GM12878 (cell line): ENCODE data around the gene IKBIP. TPM values are rescaled to one million over a fixed set of nuclear protein-coding genes. Genes with fewer than 3 reads are reported as not detected.

Experiments
- ATAC-seq: fragments of 200-7000 bp; cut with Tn5 transposase; 3 replicates; pipeline ENCODE4 v1.9.1; 2020; ENCODE audit warnings: mild to moderate bottlenecking, moderate library complexity
- BruUV-seq: library from RNA; stranded (reverse); fragments of 400-500 nt; replicated peaks from 2 replicates; lab custom pipeline; 2021; lab: Mats Ljungman, UMichigan
- CTCF ChIA-PET: fragments of 300-600 bp; sonication (Branson Sonifier 250); formaldehyde crosslinking; extraction: SDS; loops from one replicate; lab custom pipeline; 2021; ENCODE audit warnings: inconsistent platforms; lab: Yijun Ruan, JAX
- POLR2A ChIA-PET: fragments of 350-600 bp; formaldehyde crosslinking; extraction: SDS; loops from one replicate; lab custom pipeline; 2021; ENCODE audit warnings: inconsistent platforms; lab: Charles Lee
- RAD21 ChIA-PET: fragments of 300-600 bp; sonication (Branson Sonifier 250); formaldehyde crosslinking; loops from one replicate; lab custom pipeline; 2023; ENCODE audit warnings: antibody characterized with exemption; ENCODE audit not compliant: unreplicated experiment; lab: Charles Lee
- SMC1A ChIA-PET: fragments of 300-600 bp; sonication (Branson Sonifier 250); formaldehyde crosslinking; loops from one replicate; lab custom pipeline; 2023; ENCODE audit not compliant: unreplicated experiment, uncharacterized antibody; lab: Charles Lee
- DNase-seq: peaks from one replicate; pipeline ENCODE4 v3.0.0-alpha.2; 2011; ENCODE audit warnings: low read depth, low spot score
- FAIRE-seq: peaks from 3 replicates; lab custom pipeline; 2011; peaks lifted over from hg19 to GRCh38; lab: Jason Lieb, UNC
- H2AFZ ChIP-seq: 2 replicates; pipeline ENCODE4 v1.6.0; 2011; ENCODE audit warnings: low read depth, low read length, control low read depth; ENCODE audit not compliant: control insufficient read depth
- H3K27ac ChIP-seq: 2 replicates; pipeline ENCODE4 v1.5.1; 2011; ENCODE audit warnings: control low read depth; ENCODE audit not compliant: control insufficient read depth, insufficient read depth
- H3K27me3 ChIP-seq, 2 experiments: replicated peaks in 1 of 2; 2 replicates each; pipeline versions ENCODE4 v1.6.0 to v1.6.1; 2011; ENCODE audit warnings: low read length in 1 of 2; ENCODE audit not compliant: control insufficient read depth in 2 of 2, insufficient read depth in 2 of 2
- H3K36me3 ChIP-seq, 2 experiments: 2 replicates each; pipeline ENCODE4 v1.5.1; 2011; ENCODE audit warnings: low read length in 1 of 2; ENCODE audit not compliant: control insufficient read depth in 2 of 2, insufficient read depth in 2 of 2
- H3K4me1 ChIP-seq: 2 replicates; pipeline ENCODE4 v1.6.1; 2011; ENCODE audit warnings: mild to moderate bottlenecking, low read length, moderate library complexity, mixed read lengths; ENCODE audit not compliant: control insufficient read depth, insufficient read depth
- H3K4me2 ChIP-seq: 2 replicates; pipeline ENCODE4 v1.6.0; 2011; ENCODE audit warnings: control low read depth; ENCODE audit not compliant: control insufficient read depth, insufficient read depth
- H3K4me3 ChIP-seq: fragments of 200-600 bp; sonication (generic); 2 replicates; pipeline ENCODE4 v1.5.1; 2016
- H3K79me2 ChIP-seq: 2 replicates; pipeline ENCODE4 v1.6.0; 2011; ENCODE audit warnings: low read length; ENCODE audit not compliant: control insufficient read depth, insufficient read depth
- H3K9ac ChIP-seq: 2 replicates; pipeline ENCODE4 v1.8.0; 2011; ENCODE audit warnings: low read length, control low read depth, mixed read lengths; ENCODE audit not compliant: control insufficient read depth, insufficient read depth
- H3K9me3 ChIP-seq: replicated peaks from 3 replicates; pipeline ENCODE4 v1.5.1; 2011; ENCODE audit warnings: mild to moderate bottlenecking, low read length; ENCODE audit not compliant: control insufficient read depth, insufficient read depth
- H4K20me1 ChIP-seq: 2 replicates; pipeline ENCODE4 v1.6.0; 2011; ENCODE audit not compliant: control insufficient read depth, insufficient read depth
- BCL11A ChIP-seq: IDR thresholded peaks from 2 replicates; pipeline ENCODE4 v1.6.1; 2011; ENCODE audit warnings: low read depth, low read length
- CHD2 ChIP-seq: IDR thresholded peaks from 2 replicates; pipeline ENCODE4 v1.6.1; 2011; ENCODE audit warnings: low read depth, low read length, improper control_type of control experiment, borderline replicate concordance
- GABPA ChIP-seq: IDR thresholded peaks from 2 replicates; pipeline ENCODE4 v1.6.1; 2014; ENCODE audit warnings: antibody characterized with exemption, low read depth, mild to moderate bottlenecking, inconsistent platforms
- PKNOX1 ChIP-seq: fragments of 450-650 bp; IDR thresholded peaks from 2 replicates; pipeline ENCODE4 v1.6.1; 2016; ENCODE audit warnings: mild to moderate bottlenecking
- POU2F2 ChIP-seq: IDR thresholded peaks from 3 replicates; pipeline ENCODE4 v1.6.1; 2011; ENCODE audit warnings: low read depth, mild to moderate bottlenecking, low read length, borderline replicate concordance
- SUPT20H ChIP-seq: IDR thresholded peaks from 2 replicates; pipeline ENCODE4 v1.6.1; 2011; ENCODE audit warnings: low read depth, mild to moderate bottlenecking, low read length, moderate library complexity, borderline replicate concordance; ENCODE audit not compliant: control insufficient read depth
- ZNF207 ChIP-seq: fragments of 450-650 bp; IDR thresholded peaks from 2 replicates; pipeline ENCODE4 v1.6.1; 2014; ENCODE audit warnings: antibody characterized with exemption, mild to moderate bottlenecking, borderline replicate concordance
- ZNF217 ChIP-seq: fragments of 450-650 bp; IDR thresholded peaks from 2 replicates; pipeline ENCODE4 v1.6.1; 2017; ENCODE audit warnings: antibody characterized with exemption, mild to moderate bottlenecking
- WGBS: methylation state at CpG from one replicate; pipeline ENCODE4 v1.1.6; 2016; ENCODE audit warnings: low lambda C conversion rate; ENCODE audit not compliant: insufficient replicate concordance, insufficient coverage; ENCODE audit errors: missing lambda C conversion rate; 5-methylcytosine and 5-hydroxymethylcytosine counted together
- in situ Hi-C: fragments of 300-500 bp; cut with MboI; formaldehyde crosslinking; loops from 9 replicates; pipeline ENCODE4 v1.14.3; 2018; ENCODE audit warnings: mixed read lengths
- intact Hi-C: fragments of 100-400 bp; cut with micrococcal nuclease; formaldehyde crosslinking; loops from one replicate; pipeline ENCODE4 v1.14.2; 2022; ENCODE audit not compliant: unreplicated experiment
- polyA plus RNA-seq, 11 experiments: library from polyadenylated mRNA; depleted of rRNA in 4 of 11; unstranded in 6 of 11; stranded (reverse) in 5 of 11; fragments of >200 nt; fragmentation: Nextera tagmentation in 4 of 11; fragmentation: Illumina TruSeq in 1 of 11; extraction: Ambion mirVana in 4 of 11; extraction: Trizol in 1 of 11; gene quantifications; 1 replicate in 1 of 11; 2 replicates in 10 of 11; pipeline versions ENCODE4 v1.2.1 to v1.2.3, GENCODE V29; 2011 to 2016; ENCODE audit warnings: inconsistent platforms in 2 of 11, missing spikeins in 2 of 11, low read depth in 1 of 11
- total RNA-seq, 4 experiments: library from RNA; depleted of rRNA in 3 of 4; stranded (reverse); fragments of >200 nt in 3 of 4; fragmentation: Illumina TruSeq in 1 of 4; extraction: Trizol in 1 of 4; gene quantifications; 2 replicates each; pipeline versions ENCODE4 v1.2.1 to v1.2.3, GENCODE V29; 2013 to 2021
- TF ChIP-seq, protein P1 (sequence below): fragments of 450-650 bp; IDR thresholded peaks from 2 replicates; pipeline ENCODE4 v1.6.1; 2017; ENCODE audit warnings: borderline replicate concordance

The IKBIP gene
- total and polyA plus RNA-seq, 10 of the 15 experiments (the other 5 are each of a cell fraction or from before 2014, with no cell fraction given), result 5.4 to 34.5 (median 18.4) TPM

DNA sequence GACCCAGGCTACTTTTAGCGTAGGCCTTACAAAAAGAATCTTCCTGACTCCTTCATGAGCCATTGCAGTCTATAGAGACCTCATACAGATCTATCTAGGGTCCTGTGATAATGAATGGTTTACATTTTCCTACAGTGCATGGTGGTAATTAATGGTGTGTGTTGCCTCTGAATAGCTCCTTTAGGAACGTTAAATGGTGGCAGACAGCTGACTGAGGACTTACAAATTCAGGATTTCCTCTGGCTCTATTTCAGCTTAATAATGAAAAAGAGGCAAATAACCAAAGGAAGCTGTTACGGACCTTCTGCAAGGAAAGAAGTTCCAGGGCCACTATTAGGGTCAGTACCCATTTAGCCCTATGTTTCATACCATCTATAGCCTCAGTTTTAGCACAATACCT, 5.1 kb downstream of the IKBIP start:
- CTCF ChIA-PET, result interaction anchor here (1.0 to 3.7 kb wide), 8 partner anchors 8 to 74 kb away, joined by 3 to 13 read pairs (median 4); no protein-coding TSS in a partner anchor
- no peak overlapping the region for H3K27ac ChIP-seq
- SMC1A ChIA-PET, result interaction anchor here (0.9 to 6.4 kb wide), 4 partner anchors 11 to 73 kb away, joined by 4 to 54 read pairs (median 17); partner anchors contain the start of gene SLC25A3
- no peak for TF ChIP-seq PKNOX1
- no peak for TF ChIP-seq ZNF207
- TF ChIP-seq ZNF217, result no peak
- no peak for TF ChIP-seq POU2F2
- TF ChIP-seq BCL11A, result no peak
- TF ChIP-seq, protein P1, sequence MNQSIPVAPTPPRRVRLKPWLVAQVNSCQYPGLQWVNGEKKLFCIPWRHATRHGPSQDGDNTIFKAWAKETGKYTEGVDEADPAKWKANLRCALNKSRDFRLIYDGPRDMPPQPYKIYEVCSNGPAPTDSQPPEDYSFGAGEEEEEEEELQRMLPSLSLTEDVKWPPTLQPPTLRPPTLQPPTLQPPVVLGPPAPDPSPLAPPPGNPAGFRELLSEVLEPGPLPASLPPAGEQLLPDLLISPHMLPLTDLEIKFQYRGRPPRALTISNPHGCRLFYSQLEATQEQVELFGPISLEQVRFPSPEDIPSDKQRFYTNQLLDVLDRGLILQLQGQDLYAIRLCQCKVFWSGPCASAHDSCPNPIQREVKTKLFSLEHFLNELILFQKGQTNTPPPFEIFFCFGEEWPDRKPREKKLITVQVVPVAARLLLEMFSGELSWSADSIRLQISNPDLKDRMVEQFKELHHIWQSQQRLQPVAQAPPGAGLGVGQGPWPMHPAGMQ, result no peak
- no peak for TF ChIP-seq GABPA
- no peak for TF ChIP-seq CHD2
- TF ChIP-seq SUPT20H, result no peak
- TF ChIP-seq, all 136 proteins: peak for 0
- peaks cover 3% of the 10 kb centered on the region; the same call in 1 of the 2 replicates for H4K20me1 ChIP-seq
- H2AFZ ChIP-seq, result no peak overlapping the region
- peaks cover 79% of the 10 kb centered on the region for H3K79me2 ChIP-seq
- DNase-seq (no peak), FAIRE-seq (no peak), ATAC-seq (no peak)
- H3K4me3 ChIP-seq, result no peak overlapping the region
- in situ Hi-C loops (no loop called here), intact Hi-C loops (no loop called here)
- H3K27me3 ChIP-seq, result no peaks in the 10 kb centered on the region
- no peak overlapping the region for H3K9ac ChIP-seq
- 0 out of 4 replicates have a peak, but pooled peaks cover 0 to 6% of the 10 kb centered on the region in 2 experiments for H3K36me3 ChIP-seq
- no peaks in the 10 kb centered on the region for H3K9me3 ChIP-seq
- RAD21 ChIA-PET, result interaction anchor here (0.8 to 1.2 kb wide), 2 partner anchors 27 to 45 kb away, joined by 3 read pairs; no protein-coding TSS in a partner anchor
- BruUV-seq, result no TSS peak
- POLR2A ChIA-PET, result interaction anchor here (0.6 to 8.6 kb wide), 6 partner anchors 12 to 45 kb away, joined by 3 to 49 read pairs (median 4); partner anchors contain the start of gene SLC25A3
- H3K4me1 ChIP-seq, result peaks cover 20% of the 10 kb centered on the region
- H3K4me2 ChIP-seq, result no peak overlapping the region
- 96% methylated on average over 3 of the region's 3 CpGs for WGBS
